CD4-positive, alpha-beta T cell treated with Interleukin-4 for 4 hours (primary cell): Measurements from ENCODE around the gene DXO.

ENCODE experiments used
- DNase-seq: peaks from one replicate; pipeline ENCODE4 v3.0.0-alpha.2; 2020

Gene DXO

GRCh38 chr6:31920811-31921210, 51.1 kb downstream of the DXO start:
- no peak for DNase-seq
